Cardiac muscle cell (in vitro differentiated cells and primary cell): ENCODE results near the gene RFX3. TPM values are rescaled to one million over a fixed set of nuclear protein-coding genes. Genes with fewer than 3 reads are reported as not detected.

Source experiments
- DNase-seq, 2 donors: peaks; one replicate each; pipeline versions ENCODE4 v3.0.0 to v3.0.0-alpha.2; 2010 to 2017; ENCODE audit warnings: low read depth in 1 of 2, low spot score in 1 of 2
- H3K27ac ChIP-seq: fragments of 200-600 bp; sonication (generic); 2 replicates; pipeline ENCODE4 v1.5.1; 2016
- H3K27me3 ChIP-seq: fragments of 200-600 bp; sonication (generic); 2 replicates; pipeline ENCODE4 v1.6.0; 2016; ENCODE audit warnings: control low read depth
- H3K36me3 ChIP-seq: fragments of 200-600 bp; sonication (generic); 2 replicates; pipeline ENCODE4 v1.5.1; 2016; ENCODE audit warnings: control low read depth
- H3K4me1 ChIP-seq: fragments of 200-600 bp; sonication (generic); 2 replicates; pipeline ENCODE4 v1.8.1; 2017; ENCODE audit warnings: low read depth, mild to moderate bottlenecking, mixed run types
- H3K4me3 ChIP-seq: fragments of 200-600 bp; sonication (generic); 2 replicates; pipeline ENCODE4 v1.5.1; 2016; ENCODE audit warnings: mild to moderate bottlenecking
- H3K9me3 ChIP-seq: fragments of 200-600 bp; sonication (generic); 2 replicates; pipeline ENCODE4 v1.5.1; 2017; ENCODE audit warnings: low read depth, mild to moderate bottlenecking, control low read depth
- CTCF ChIP-seq: IDR thresholded peaks from 2 replicates; pipeline ENCODE4 v1.5.1; 2012; ENCODE audit warnings: low read depth, mild to moderate bottlenecking, low read length
- polyA plus RNA-seq: library from polyadenylated mRNA; unstranded; fragments of >200 nt; fragmentation: Nextera tagmentation; extraction: Ambion mirVana; gene quantifications from 2 replicates; pipeline ENCODE4 v1.2.1, GENCODE V29; 2016
- total RNA-seq: library from RNA; depleted of rRNA; stranded (reverse); fragments of >200 nt; gene quantifications from 2 replicates; pipeline ENCODE4 v1.2.3, GENCODE V29; 2016

The RFX3 gene
- total and polyA plus RNA-seq, 2 experiments from 2014 or later: 6.3 to 9.9 TPM

- no peak overlapping the region for H3K4me3 ChIP-seq
- H3K9me3 ChIP-seq: no peaks in the 10 kb centered on the region
- no peak overlapping the region for H3K27ac ChIP-seq
- no peaks in the 10 kb centered on the region for H3K4me1 ChIP-seq
- TF ChIP-seq CTCF: no peak
- DNase-seq: no peak
- peaks cover 4% of the 10 kb centered on the region for H3K36me3 ChIP-seq
- no peaks in the 10 kb centered on the region for H3K27me3 ChIP-seq
These were observed 43.2 kb downstream of the RFX3 start for GRCh38 chr9:3482578-3482977.

- Histone ChIP-seq H3K4me1 (no peaks in the 10 kb centered on the region), H3K9me3 (no peaks in the 10 kb centered on the region), H3K27me3 (no peaks in the 10 kb centered on the region), H3K36me3 (peaks cover 4% of the 10 kb centered on the region), H3K4me3 (no peak overlapping the region), H3K27ac (no peak overlapping the region)
- TF ChIP-seq CTCF: no peak
- DNase-seq: no peak
These were observed 45.5 kb downstream of the RFX3 start for GRCh38 chr9:3480353-3480655.

DNA sequence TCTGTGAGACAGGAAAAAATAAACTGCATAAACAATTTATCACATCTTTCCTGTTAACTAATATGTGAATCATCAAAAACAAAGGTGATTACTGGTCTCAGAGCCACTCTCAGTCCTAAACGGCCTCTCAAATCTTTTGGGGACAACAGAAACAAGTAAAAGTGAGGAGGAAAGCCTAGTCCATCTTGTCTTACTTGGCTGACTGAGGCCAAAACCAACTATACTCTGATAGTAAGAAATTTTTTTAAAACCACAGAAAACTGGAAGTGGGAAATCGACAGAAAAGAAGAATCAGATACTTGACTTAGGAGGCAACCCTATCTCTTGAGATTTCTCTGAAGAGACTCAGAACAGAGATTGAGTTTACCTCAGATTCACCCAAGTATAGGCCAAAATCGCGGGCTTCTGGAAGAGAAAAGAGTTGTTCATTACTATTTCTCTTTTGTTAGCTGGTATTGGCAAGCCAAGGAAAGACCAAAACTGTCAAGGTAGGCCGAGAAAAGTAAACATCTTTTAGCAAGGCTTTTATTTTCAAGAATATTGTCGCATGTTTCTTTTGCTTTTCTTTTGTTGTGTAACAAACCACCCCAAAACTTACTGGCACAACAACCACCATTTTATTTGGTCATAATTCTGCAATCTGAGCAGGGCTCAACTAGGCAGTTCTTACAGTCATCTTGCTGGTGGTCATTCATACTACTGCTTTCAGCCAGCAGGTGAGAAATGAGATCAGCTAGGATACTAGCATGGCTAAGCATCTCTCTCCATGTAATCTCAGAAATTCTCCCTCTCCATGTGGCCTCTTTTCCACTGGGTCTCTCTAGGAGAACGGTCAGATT lies 46.1 kb downstream of the RFX3 start:
- Histone ChIP-seq H3K4me1 (no peaks in the 10 kb centered on the region), H3K36me3 (peaks cover 4% of the 10 kb centered on the region), H3K27me3 (no peaks in the 10 kb centered on the region), H3K27ac (no peak overlapping the region), H3K4me3 (no peak overlapping the region), H3K9me3 (no peaks in the 10 kb centered on the region)
- TF ChIP-seq CTCF: no peak
- DNase-seq: no peak

DNA sequence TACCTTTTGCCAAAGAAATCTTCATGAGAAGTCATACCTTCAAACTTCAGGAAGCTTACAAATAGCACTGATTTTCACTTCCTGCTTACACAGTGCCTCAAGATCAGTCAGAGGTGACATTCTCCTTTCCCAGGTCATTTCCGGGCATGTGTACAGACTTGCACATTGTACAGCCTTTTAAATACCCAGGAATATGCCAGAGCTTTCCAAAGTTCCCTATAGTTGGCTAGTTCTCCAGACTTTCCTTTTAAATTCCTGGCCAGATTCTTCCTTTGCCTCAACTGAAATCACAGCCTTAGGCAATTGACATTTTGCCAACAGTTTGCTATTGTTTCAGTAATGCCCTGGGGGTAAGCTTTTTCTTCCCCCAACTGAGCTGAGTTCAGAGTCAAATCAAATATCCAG lies 47.2 kb downstream of the RFX3 start:
- Histone ChIP-seq H3K4me3 (no peak overlapping the region), H3K9me3 (no peaks in the 10 kb centered on the region), H3K27ac (no peak overlapping the region), H3K4me1 (no peaks in the 10 kb centered on the region), H3K27me3 (no peaks in the 10 kb centered on the region), H3K36me3 (no peaks in the 10 kb centered on the region)
- DNase-seq: peak in 1 of 2 donors; percentile 61
- no peak for TF ChIP-seq CTCF

GRCh38 chr9:3477236-3477834 lies 48.5 kb downstream of the RFX3 start:
- Histone ChIP-seq H3K27ac (no peak overlapping the region), H3K27me3 (no peaks in the 10 kb centered on the region), H3K4me1 (no peaks in the 10 kb centered on the region), H3K36me3 (no peaks in the 10 kb centered on the region), H3K9me3 (no peaks in the 10 kb centered on the region), H3K4me3 (no peak overlapping the region)
- DNase-seq: no peak
- no peak for TF ChIP-seq CTCF
